Fibroblast of the conjunctiva (primary cell): ENCODE measurements around the gene HMX1.

ENCODE experiments used
- DNase-seq: peaks from one replicate; pipeline ENCODE4 v3.0.0-alpha.2; 2010; ENCODE audit warnings: low read depth

HMX1 gene

GRCh38 chr4:8856835-8857621, 14.6 kb downstream of the HMX1 start:
- DNase-seq = no peak

DNA sequence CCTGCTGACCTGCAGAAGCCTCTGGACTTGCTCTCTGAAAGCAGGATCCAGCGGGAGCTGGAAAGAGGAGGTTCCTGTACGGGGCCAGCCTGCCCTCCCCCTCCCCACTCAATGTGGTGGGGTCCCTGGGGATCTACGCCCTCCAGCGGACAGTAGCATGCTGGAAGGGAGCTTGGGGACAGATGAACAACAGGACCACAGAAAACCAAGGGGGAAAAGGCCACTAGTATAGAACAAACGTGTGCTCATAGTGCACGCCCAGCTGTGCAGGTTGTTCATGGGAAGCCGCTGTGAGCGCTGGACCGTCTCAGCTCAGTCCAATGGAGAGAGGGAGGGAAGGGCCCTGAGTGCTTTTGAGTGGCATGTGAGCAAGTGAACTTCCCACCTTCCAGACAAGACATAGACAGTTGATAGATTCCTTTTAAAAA, 15.8 kb downstream of the HMX1 start:
- DNase-seq = no peak

GRCh38 chr4:8854931-8855330, 16.7 kb downstream of the HMX1 start:
- no peak for DNase-seq

GRCh38 chr4:8854016-8854415, 17.6 kb downstream of the HMX1 start:
- no peak for DNase-seq

GRCh38 chr4:8853249-8853648, 18.4 kb downstream of the HMX1 start:
- DNase-seq = no peak

GRCh38 chr4:8852118-8852704, 19.4 kb downstream of the HMX1 start:
- no peak for DNase-seq

DNA sequence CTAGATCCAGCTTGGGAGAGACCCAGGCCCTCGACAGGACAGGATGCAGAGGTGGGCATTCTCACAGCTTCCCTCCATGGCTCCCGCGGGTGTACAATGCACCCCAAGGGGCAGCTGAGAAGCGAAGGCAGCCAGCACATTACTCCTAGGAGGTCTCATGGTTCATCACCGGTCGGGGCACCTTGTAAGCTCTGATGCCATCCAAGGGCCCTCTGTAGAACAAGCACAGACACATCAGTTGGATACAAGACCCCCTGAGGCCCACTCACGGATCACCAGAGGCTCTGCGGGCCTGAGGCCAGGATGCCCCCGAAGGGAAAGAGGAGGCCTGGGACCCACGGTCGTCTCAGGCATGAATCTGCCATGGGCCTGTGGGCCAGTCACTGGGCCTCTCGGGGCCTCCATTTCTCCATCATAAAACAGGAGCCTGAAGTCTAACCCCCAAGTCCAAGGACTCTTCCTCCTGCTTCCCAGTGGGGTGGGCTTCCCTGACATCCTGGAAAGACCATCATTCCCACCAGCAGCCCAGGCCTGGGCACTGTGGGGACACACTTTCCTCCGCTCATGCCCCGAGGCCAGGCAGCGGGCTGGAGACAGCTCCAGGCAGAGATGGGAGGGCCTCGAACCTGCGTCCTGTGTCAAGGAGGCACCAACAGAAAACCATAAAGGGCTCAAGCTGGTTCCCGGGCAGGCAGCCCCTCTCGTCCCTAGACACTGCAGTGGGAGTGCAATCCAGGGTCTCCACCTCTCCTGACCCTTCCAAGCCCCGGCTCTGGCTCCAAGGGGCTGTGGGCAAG, 20.1 kb downstream of the HMX1 start:
- DNase-seq = no peak

DNA sequence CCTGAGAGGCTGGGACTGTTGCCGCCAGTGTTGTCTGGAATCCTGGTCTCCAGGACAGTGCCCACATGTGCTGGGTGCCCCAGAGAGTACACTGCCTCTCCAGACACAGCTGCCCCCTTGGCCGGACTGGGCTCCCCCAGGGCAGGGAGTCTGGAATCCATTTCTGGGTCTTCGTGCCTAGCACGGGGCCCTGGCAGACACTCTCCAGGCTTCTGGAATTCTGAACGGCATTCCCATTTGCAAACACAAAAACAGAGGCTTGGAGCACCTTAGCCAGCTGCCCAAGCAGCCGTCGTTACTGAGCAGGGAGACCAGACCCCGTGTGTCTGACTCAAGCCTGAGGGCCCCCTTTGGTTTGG, 20.8 kb downstream of the HMX1 start:
- no peak for DNase-seq

DNA sequence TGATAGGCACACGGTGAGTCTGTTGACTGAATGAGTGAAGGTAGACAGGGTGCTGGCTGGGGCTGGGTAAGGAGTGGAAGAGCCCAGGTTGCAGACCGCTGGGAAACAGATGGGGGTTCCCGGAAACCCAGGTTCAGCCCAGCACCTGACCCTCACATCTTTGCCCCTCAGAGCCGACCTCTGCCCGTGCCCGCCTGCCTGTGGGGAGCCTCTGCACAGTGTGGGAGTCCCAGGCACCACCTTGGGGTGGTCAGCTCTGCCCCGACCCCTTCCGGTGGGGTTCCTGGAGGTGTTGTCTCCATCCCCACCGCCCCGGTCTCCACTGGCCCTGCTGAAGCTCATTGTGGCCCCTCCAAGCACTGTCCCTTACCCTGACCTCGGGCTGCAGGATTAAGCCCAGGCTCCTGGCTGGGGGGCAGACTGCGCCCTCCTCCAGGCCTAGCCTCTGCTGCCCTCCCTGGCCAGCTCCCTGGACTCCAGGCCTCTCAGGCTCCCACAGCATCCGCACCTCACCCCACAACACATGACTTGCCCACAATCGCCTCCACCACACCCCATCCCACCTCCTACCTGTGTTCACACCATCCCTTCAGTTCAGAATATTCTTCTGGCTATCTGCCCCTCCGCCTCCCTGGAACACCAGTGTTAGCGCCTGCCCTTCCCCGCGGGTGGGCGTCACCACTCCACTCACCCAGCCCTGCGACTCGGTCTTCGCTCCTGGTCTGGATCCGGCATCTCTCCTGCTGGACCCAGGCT, 21.4 kb downstream of the HMX1 start:
- DNase-seq = no peak

- DNase-seq = no peak
Observed at GRCh38 chr4:8849266-8850073, 22.2 kb downstream of the HMX1 start.

DNA sequence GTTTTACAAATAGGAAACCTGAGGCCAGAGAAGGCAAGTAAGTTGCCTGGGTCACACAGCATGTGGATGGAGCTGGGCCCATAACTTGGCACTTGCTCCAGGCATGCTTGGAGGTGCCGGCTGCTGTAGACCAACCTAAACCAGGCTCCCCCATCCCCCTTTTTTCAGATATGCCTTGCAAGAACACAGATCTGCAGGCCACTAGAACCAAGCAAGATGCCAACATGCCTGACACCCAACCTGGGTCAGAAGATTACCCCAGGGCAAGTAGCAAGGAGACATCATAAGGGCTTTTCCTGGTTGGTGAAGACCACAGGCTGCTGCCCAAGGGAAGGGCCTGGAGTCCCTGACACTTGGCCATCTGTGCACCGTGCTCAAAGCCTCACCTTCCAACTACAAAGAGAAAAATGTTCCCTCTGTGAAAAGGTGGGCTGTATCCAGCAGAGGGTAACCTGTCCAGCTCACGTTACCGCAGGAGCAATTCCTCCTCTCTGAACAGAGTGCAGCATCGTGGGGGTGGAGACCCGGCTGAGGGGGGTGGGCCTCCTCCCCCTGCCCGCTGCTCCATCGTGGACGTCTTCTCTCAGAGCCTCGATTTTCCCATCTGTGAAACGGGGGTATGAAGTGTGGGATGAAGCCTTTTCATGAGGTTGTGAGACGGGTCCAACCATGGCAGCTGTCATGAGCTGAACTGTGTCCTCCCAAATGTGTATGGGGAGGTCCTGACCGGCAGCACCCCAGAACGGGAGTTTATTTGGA, 23.0 kb downstream of the HMX1 start:
- DNase-seq = no peak

- no peak for DNase-seq
Observed at GRCh38 chr4:8847764-8848163, 23.9 kb downstream of the HMX1 start.

- no peak for DNase-seq
Observed at GRCh38 chr4:8847331-8847730, 24.3 kb downstream of the HMX1 start.

DNA sequence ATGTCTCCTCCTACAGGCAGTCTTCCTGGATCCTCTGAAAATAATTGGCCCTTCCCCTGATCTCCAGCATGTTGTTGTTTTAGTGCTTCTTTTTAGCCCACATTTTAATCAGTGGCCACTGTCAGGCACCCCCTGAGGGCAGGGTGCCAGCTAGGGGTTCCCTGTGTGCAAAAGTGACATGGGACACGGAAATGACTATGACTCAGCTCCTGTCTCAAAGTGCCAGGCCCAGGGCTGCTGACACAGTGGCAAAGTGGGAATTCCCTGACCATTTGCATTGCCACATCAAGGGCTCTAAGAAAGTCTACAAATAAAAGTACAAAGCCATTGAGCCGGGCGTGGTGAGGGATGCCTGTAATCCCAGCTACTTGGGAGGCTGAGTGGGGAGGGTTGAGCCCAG, 24.8 kb downstream of the HMX1 start:
- DNase-seq = no peak

DNA sequence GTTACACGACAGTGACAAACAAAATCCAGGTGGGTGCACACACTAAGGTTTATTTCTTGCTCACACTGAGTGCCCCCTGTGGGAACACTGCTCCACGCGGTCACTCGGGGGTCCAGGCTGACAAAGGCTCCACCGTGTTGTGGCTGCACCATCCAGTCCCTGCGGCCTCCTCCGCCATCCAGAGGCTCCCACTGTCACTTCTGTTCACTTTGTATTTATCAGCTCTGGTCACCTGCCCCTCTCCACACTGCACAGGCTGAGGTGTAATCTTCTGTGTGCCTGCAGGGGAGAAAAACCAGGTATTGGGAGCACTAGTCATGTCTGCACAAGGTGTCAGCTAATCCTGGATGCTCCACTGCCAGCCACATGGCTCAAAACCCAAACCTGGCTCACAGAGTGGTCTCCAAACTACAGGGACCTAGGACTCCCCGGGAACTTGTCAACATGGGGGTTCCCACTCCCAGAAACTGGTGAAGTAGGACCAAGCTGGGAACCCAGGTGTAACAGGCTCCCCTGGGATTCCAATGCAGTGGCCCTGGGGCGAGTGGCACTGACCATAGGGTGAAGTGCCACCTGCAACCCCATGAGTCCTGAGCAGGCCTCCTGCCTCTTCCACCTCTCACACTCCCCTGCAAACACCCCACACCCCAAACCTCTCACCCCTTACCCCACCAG, 25.5 kb downstream of the HMX1 start:
- DNase-seq = no peak

DNA sequence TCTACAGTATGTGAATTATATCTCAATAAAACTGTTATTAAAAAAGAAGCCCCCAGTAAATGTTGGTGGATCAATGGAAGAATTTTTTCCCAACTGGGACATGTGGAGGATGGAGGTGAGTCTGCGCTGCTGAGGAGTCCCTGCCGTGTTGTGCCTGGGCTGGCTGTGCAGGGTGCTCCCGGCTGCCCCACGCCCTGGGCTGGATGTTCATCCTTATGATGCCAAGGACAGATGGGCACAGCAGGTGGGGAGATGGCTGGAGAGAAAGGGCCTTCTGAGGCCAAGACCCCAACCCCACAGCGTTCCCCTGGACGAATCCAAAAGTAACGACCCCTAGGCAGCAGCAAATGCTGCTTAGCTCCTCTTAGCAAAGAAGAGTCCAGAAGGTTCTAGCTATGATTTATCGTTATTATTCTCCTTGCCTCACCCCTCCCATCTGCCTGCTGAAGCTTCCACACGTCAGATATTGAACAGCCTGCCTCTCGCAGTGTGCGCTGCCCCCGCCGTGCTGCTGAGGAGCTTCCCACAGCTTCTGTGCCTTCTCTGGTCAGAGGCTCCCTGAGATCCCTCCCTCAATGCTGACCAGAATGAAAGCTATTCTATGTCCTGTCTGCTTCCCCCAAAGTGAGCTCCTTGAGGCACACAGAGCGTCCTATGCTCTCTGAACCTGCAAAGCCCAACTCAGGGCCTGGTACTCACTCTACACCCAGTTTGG, 26.5 kb downstream of the HMX1 start:
- DNase-seq = no peak

DNA sequence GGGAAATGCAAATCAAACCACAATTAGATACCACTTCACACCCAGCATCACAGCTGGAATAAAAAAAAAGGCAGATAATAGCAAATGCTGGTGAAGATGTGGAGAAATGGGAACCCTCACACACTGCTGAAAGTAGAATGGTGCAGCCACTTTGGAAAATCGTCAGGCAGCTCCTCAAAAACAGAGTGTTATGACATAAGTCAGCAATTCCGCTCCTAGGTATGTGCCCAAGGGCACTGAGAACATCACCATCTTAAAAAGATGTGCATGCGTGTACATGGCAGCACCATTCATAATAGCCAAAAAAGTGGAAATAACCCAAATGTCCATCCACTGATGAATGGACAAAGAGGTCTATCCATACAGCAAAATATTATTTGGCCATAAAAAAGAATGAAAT, 28.0 kb downstream of the HMX1 start:
- no peak for DNase-seq

DNA sequence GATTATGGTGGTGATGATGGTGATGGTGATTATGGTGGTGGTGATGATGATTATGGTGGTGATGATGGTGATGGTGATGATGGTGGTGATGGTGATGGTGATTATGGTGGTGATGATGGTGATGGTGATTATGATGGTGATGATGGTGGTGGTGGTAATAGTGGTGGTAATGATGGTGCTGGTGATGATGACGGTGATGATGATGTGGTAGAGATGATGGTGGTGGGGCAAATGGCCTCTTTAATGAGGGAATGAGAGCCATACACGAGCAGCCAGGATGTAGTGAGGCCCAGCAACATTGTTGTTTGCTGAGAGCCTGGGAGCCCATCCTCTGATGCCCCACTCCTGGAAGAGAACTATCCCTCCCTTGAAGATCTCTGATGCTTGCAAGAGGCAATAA, 29.0 kb downstream of the HMX1 start:
- DNase-seq = no peak

GRCh38 chr4:8841678-8842268, 29.9 kb downstream of the HMX1 start:
- no peak for DNase-seq
